GM12801 (cell line): Measurements from ENCODE around the gene FGFRL1.

Experiments
- CTCF ChIP-seq: IDR thresholded peaks from one replicate; pipeline ENCODE4 v1.5.1; 2011; ENCODE audit warnings: control low read depth; ENCODE audit not compliant: insufficient read length; ENCODE audit errors: extremely low read depth

FGFRL1 gene

DNA sequence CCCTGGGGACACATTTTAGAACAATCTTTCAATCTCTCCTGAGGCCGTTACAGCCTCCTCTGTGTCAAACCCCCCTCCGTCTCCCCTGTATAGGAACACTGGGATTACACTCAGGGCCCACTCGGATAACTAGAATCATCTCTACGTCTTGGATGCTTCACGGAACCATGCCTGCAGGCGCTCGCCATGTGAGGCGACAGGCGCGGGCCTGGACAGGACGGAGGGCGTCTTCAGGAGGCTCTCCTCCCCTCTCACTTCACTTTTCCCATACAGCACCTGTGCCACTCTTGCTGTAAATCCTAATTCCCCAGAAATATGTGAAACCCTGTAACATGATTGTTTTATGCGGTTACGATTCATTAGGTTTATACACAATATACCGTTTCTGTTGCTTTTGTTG lies 28.6 kb upstream of the FGFRL1 start:
- TF ChIP-seq CTCF: no peak

DNA sequence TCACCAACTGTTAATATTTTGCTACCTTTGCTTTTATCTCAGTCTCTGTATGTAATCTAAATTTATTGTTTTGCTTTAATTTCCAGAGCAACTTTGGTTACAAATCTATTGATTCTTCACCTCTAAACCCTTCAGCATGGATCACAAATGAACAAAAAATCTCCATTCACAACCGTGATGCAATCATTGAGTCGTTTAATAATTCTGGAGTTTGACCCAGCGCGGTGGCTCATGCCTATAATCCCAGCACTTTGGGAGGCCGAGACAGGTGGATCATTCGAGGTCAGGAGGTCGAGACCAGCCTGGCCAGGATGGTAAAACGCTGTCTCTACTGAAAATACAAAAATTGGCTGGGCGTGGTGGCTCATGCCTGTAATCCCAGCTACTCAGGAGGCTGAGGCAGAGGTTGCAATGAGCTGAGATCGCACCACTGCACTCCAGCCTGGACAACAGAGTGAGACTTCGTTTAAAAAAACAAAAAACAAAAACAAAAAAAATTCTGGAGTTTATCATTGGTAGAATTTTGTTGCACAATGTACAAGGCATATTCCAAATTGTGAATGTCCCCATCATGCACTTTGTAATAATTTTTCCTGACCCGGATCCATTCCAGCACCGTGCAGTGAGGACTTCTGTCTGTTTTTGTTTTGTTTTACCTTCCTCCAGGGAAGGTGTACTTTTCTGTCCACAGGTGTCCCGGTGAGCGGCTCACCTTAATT lies 26.9 kb upstream of the FGFRL1 start:
- no peak for TF ChIP-seq CTCF

DNA sequence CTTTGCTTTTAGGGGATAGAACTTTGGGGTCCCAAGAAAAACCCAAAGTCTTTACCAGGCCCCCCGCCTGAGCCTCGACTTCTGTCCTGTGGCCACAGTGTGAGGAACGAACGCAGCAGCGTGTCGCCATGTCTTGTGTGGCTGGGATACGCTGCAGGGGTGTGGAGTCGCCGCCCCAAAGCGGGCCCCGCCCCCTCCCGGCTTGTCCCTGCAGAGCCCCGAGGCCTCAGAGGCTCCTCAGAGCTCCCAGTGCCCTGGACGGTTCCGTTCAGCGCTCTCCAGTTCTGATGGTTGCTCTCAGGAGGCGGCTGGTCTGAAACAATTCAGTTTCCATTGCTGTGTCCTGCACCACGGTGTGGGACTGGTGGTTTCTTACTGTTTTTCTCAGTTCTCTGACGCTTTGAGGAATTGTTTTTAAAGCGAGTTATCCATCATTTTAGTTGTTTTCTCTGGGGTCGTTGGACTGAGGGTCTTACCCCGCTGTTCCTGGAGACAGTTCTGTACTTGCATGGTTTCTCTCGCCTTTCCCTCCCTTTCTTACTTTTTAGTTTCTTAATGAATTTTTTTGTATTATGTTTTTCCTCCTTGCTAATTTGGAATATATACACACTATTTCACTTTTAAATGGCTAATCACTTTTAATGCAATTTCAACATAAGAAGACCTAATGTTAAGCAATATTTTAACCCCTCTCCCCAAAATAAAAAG lies 26.1 kb upstream of the FGFRL1 start:
- TF ChIP-seq CTCF: no peak

- TF ChIP-seq CTCF: no peak
Measured at GRCh38 chr4:986428-986878, 25.0 kb upstream of the FGFRL1 start.

- TF ChIP-seq CTCF: no peak
Measured at GRCh38 chr4:986879-987623, 24.4 kb upstream of the FGFRL1 start, which contains the start of gene IDUA. Gene IDUA (plus strand): TSS chr4:987044. CDS start chr4:987085, 41 bp downstream.

- TF ChIP-seq CTCF: no peak
Measured at GRCh38 chr4:987624-988513, 23.6 kb upstream of the FGFRL1 start.
